SU-DHL-6 (cell line): Measurements from ENCODE around the gene SNX1.

Experiments used
- EZH2phosphoT487 ChIP-seq: fragments of 200-600 bp; sonication (generic), shearing (Covaris generic); conservative IDR thresholded peaks from 2 replicates; pipeline ENCODE4 v1.6.1; 2018; ENCODE audit warnings: mild to moderate bottlenecking, antibody characterized with exemption, low read length, moderate library complexity, mixed read lengths
- TF ChIP-seq, protein P1 (sequence below): fragments of 200-600 bp; sonication (generic); IDR thresholded peaks from one replicate; pipeline ENCODE4 v1.5.1; 2017; ENCODE audit warnings: antibody characterized with exemption, mild to moderate bottlenecking, low read length, moderate library complexity; ENCODE audit not compliant: insufficient read depth, poor library complexity, severe bottlenecking

DNA sequence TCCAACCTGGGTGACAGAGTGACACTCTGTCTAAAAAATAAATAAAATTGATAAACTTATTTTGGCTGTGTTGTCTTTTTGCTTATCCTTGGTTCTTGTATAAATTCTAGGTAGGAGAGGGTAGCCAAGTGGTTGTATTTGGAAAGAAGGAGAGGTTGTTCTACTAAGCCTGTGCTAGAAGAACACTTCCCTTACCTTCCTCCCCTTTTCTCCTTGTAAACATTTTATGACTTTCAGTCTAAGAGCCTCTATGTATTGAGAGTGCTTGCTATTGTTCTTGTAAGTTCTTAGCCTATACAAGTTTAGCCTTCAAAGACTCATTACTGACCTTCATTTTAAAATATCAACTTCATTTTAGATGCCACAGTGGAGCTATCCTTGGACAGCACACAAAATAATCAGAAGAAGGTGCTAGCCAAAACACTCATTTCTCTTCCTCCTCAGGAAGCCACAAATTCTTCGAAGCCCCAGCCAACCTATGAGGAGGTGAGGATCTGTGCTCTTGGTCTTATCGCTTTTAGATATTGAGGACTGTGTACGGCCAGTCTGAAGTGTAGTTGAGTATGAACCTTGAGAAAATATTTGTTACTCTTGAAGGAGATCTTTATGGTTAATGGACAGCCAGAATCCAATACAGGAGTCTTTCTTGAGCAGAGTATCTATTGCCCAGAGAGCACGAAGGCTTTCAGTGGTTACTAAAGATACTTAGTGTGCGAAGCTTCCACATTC lies 22.1 kb downstream of the SNX1 start:
- TF ChIP-seq, protein P1, sequence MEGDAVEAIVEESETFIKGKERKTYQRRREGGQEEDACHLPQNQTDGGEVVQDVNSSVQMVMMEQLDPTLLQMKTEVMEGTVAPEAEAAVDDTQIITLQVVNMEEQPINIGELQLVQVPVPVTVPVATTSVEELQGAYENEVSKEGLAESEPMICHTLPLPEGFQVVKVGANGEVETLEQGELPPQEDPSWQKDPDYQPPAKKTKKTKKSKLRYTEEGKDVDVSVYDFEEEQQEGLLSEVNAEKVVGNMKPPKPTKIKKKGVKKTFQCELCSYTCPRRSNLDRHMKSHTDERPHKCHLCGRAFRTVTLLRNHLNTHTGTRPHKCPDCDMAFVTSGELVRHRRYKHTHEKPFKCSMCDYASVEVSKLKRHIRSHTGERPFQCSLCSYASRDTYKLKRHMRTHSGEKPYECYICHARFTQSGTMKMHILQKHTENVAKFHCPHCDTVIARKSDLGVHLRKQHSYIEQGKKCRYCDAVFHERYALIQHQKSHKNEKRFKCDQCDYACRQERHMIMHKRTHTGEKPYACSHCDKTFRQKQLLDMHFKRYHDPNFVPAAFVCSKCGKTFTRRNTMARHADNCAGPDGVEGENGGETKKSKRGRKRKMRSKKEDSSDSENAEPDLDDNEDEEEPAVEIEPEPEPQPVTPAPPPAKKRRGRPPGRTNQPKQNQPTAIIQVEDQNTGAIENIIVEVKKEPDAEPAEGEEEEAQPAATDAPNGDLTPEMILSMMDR: no peak
- TF ChIP-seq EZH2phosphoT487: no peak
